Measurements from ENCODE around the gene KLHL25. TPM values are rescaled to one million over a fixed set of nuclear protein-coding genes. Genes with fewer than 3 reads are reported as not detected.

KLHL25 gene
- total RNA-seq, 1 donor from 2014 or later = 5.1 TPM

- DNase-seq (ENCODE audit: low spot score) = no peak
- intact Hi-C loops (cut with DNase I) = loop anchor here (1.0 kb wide), 1 partner anchor 110 kb away; no protein-coding TSS in a partner anchor
Observed at GRCh38 chr15:85730001-85730820, 64.5 kb downstream of the KLHL25 start.

- DNase-seq (ENCODE audit: low spot score) = no peak
Observed at GRCh38 chr15:85727068-85727467, 67.7 kb downstream of the KLHL25 start.

GRCh38 chr15:85726454-85726853, 68.3 kb downstream of the KLHL25 start:
- intact Hi-C loops (cut with DNase I) = loop anchor here (5.0 to 10.0 kb wide), 2 partner anchors 109 to 392 kb away; no protein-coding TSS in a partner anchor

More at GRCh38 chr15:85727068-85727467, 67.7 kb downstream of the KLHL25 start:
- intact Hi-C loops (cut with DNase I) = loop anchor here (5.0 to 10.0 kb wide), 2 partner anchors 110 to 392 kb away; no protein-coding TSS in a partner anchor

GRCh38 chr15:85725564-85725963, 69.2 kb downstream of the KLHL25 start:
- no peak for DNase-seq (ENCODE audit: low spot score)
- intact Hi-C loops (cut with DNase I) = loop anchor here (5.0 to 10.0 kb wide), 2 partner anchors 108 to 391 kb away; no protein-coding TSS in a partner anchor

More at GRCh38 chr15:85726454-85726853, 68.3 kb downstream of the KLHL25 start:
- no peak for DNase-seq (ENCODE audit: low spot score)

- DNase-seq (ENCODE audit: low spot score) = no peak
- intact Hi-C loops (cut with DNase I) = loop anchor here (5.0 to 10.0 kb wide), 2 partner anchors 108 to 390 kb away; no protein-coding TSS in a partner anchor
Observed at GRCh38 chr15:85725019-85725418, 69.7 kb downstream of the KLHL25 start.

GRCh38 chr15:85723960-85724945, 70.5 kb downstream of the KLHL25 start:
- no peak for DNase-seq (ENCODE audit: low spot score)
- intact Hi-C loops (cut with DNase I) = loop anchor here (5.0 to 10.0 kb wide), 2 partner anchors 227 to 389 kb away; no protein-coding TSS in a partner anchor

- DNase-seq (ENCODE audit: low spot score) = no peak
- intact Hi-C loops (cut with DNase I) = loop anchor here (5.0 to 10.0 kb wide), 2 partner anchors 225 to 388 kb away; no protein-coding TSS in a partner anchor
Observed at GRCh38 chr15:85722374-85723152, 72.2 kb downstream of the KLHL25 start.

- no peak for DNase-seq (ENCODE audit: low spot score)
- intact Hi-C loops (cut with DNase I) = no loop called here
Observed at GRCh38 chr15:85718981-85719380, 75.7 kb downstream of the KLHL25 start.

- DNase-seq (ENCODE audit: low spot score) = no peak
- intact Hi-C loops (cut with DNase I) = no loop called here
Observed at GRCh38 chr15:85718271-85718971, 76.3 kb downstream of the KLHL25 start.

GRCh38 chr15:85717212-85717611, 77.5 kb downstream of the KLHL25 start:
- intact Hi-C loops (cut with DNase I) = no loop called here
- DNase-seq (ENCODE audit: low spot score) = no peak

- no peak for DNase-seq (ENCODE audit: low spot score)
- intact Hi-C loops (cut with DNase I) = no loop called here
Observed at GRCh38 chr15:85716261-85716660, 78.5 kb downstream of the KLHL25 start.

GRCh38 chr15:85711580-85712192, 83.0 kb downstream of the KLHL25 start:
- intact Hi-C loops (cut with DNase I) = no loop called here

GRCh38 chr15:85710340-85710842, 84.3 kb downstream of the KLHL25 start:
- intact Hi-C loops (cut with DNase I) = no loop called here

More at GRCh38 chr15:85711580-85712192, 83.0 kb downstream of the KLHL25 start:
- DNase-seq (ENCODE audit: low spot score) = no peak

More at GRCh38 chr15:85710340-85710842, 84.3 kb downstream of the KLHL25 start:
- DNase-seq (ENCODE audit: low spot score) = no peak

Small RNA genes lying within 50 kb of the gene (microRNA-seq; reads per million reads assigned to microRNA genes)
- not detected for gene MIR1276
- gene MIR548AP = not detected

Measured in cardiac septum (tissue), 1 donor.